OCI-LY7 (cell line): ENCODE data around the gene OR56A3. TPM values are rescaled to one million over a fixed set of nuclear protein-coding genes. Genes with fewer than 3 reads are reported as not detected.

Experiments used
- BruUV-seq: library from RNA; stranded (reverse); fragments of 400-500 nt; replicated peaks from 2 replicates; lab custom pipeline; 2021; lab: Mats Ljungman, UMichigan
- CTCF ChIA-PET: fragments of 300-600 bp; sonication (Branson Sonifier 250); formaldehyde crosslinking; loops from one replicate; lab custom pipeline; 2022; ENCODE audit warnings: antibody characterized with exemption; ENCODE audit not compliant: unreplicated experiment; lab: Charles Lee
- POLR2A ChIA-PET: fragments of 300-600 bp; sonication (Branson Sonifier 250); formaldehyde crosslinking; loops from one replicate; lab custom pipeline; 2022; ENCODE audit warnings: antibody characterized with exemption; lab: Charles Lee
- DNase-seq: peaks from one replicate; pipeline ENCODE4 v3.0.0-alpha.2; 2015; ENCODE audit warnings: low spot score
- H2AFZ ChIP-seq: fragments of 200-600 bp; sonication (generic), shearing (Covaris generic); 2 replicates; pipeline ENCODE4 v1.6.1; 2014; ENCODE audit warnings: mild to moderate bottlenecking, antibody characterized with exemption, low read length, moderate library complexity
- H3K27ac ChIP-seq: fragments of 200-600 bp; sonication (generic); 2 replicates; pipeline ENCODE4 v1.5.1; 2014; ENCODE audit warnings: mixed run types, low read depth, mild to moderate bottlenecking, moderate library complexity, low read length, inconsistent platforms; ENCODE audit not compliant: poor library complexity, severe bottlenecking
- H3K36me3 ChIP-seq: fragments of 200-600 bp; sonication (generic); 2 replicates; pipeline ENCODE4 v1.6.1; 2014; ENCODE audit warnings: mild to moderate bottlenecking, antibody characterized with exemption, low read length, moderate library complexity, mixed read lengths; ENCODE audit not compliant: insufficient read depth
- H3K4me1 ChIP-seq: fragments of 200-600 bp; sonication (generic); 2 replicates; pipeline ENCODE4 v1.5.1; 2014; ENCODE audit warnings: mild to moderate bottlenecking, low read length; ENCODE audit not compliant: insufficient read depth, poor library complexity, severe bottlenecking
- H3K4me2 ChIP-seq: fragments of 200-600 bp; sonication (generic); 2 replicates; pipeline ENCODE4 v1.6.1; 2014; ENCODE audit warnings: mild to moderate bottlenecking, low read length
- H3K4me3 ChIP-seq: fragments of 200-600 bp; sonication (generic); 2 replicates; pipeline ENCODE4 v1.5.1; 2014; ENCODE audit warnings: mild to moderate bottlenecking, low read depth, low read length; ENCODE audit not compliant: poor library complexity, severe bottlenecking
- H3K79me2 ChIP-seq: fragments of 200-600 bp; sonication (generic); 2 replicates; pipeline ENCODE4 v1.6.1; 2016; ENCODE audit warnings: low read depth, mild to moderate bottlenecking, low read length, moderate library complexity, mixed read lengths; ENCODE audit not compliant: insufficient read depth
- H3K9me2 ChIP-seq: fragments of 200-600 bp; sonication (generic); 2 replicates; pipeline ENCODE4 v1.6.1; 2016; ENCODE audit warnings: mild to moderate bottlenecking, low read length, mixed read lengths; ENCODE audit not compliant: insufficient read depth
- H3K9me3 ChIP-seq: fragments of 200-600 bp; sonication (generic); 2 replicates; pipeline ENCODE4 v1.6.1; 2014; ENCODE audit warnings: mild to moderate bottlenecking, mixed run types, low read length, mixed read lengths
- H4K20me1 ChIP-seq: fragments of 200-600 bp; sonication (generic); 2 replicates; pipeline ENCODE4 v1.6.1; 2014; ENCODE audit warnings: mild to moderate bottlenecking, antibody characterized with exemption, low read length, moderate library complexity, mixed read lengths; ENCODE audit not compliant: insufficient read depth
- CTCF ChIP-seq: fragments of 200-600 bp; sonication (generic); conservative IDR thresholded peaks from 2 replicates; pipeline ENCODE4 v1.5.1; 2014; ENCODE audit warnings: mild to moderate bottlenecking, antibody characterized with exemption, low read length, moderate library complexity, mixed read lengths
- EZH2phosphoT487 ChIP-seq: fragments of 200-600 bp; sonication (generic); IDR thresholded peaks from 2 replicates; pipeline ENCODE4 v1.6.1; 2018; ENCODE audit warnings: low read depth, borderline replicate concordance, mild to moderate bottlenecking, mixed run types, antibody characterized with exemption, low read length, moderate library complexity, mixed read lengths
- intact Hi-C: fragments of 100-400 bp; cut with micrococcal nuclease; formaldehyde crosslinking; loops from one replicate; pipeline ENCODE4 v1.10.0; 2022; ENCODE audit not compliant: unreplicated experiment
- total RNA-seq, 2 experiments: library from RNA; depleted of rRNA in 1 of 2; stranded (reverse); fragments of >200 nt in 1 of 2; shearing (Covaris generic) in 1 of 2; gene quantifications; 2 replicates each; pipeline ENCODE4 v1.2.3, GENCODE V29; 2014 to 2022

Gene OR56A3
- total RNA-seq, 2 experiments from 2014 or later = not detected

GRCh38 chr11:5932671-5933070, 9.4 kb upstream of the OR56A3 start:
- H3K4me1 ChIP-seq = no peaks in the 10 kb centered on the region
- H4K20me1 ChIP-seq = no peaks in the 10 kb centered on the region
- H2AFZ ChIP-seq = no peak overlapping the region
- no peak for DNase-seq
- TF ChIP-seq EZH2phosphoT487 (no peak), CTCF (no peak)
- ChIA-PET CTCF (no interaction called here), POLR2A (no interaction called here)
- H3K9me3 ChIP-seq = no peaks in the 10 kb centered on the region
- intact Hi-C loops = no loop called here
- no peak overlapping the region for H3K27ac ChIP-seq
- H3K4me3 ChIP-seq = no peak overlapping the region
- H3K36me3 ChIP-seq = no peaks in the 10 kb centered on the region
- H3K79me2 ChIP-seq = no peaks in the 10 kb centered on the region
- BruUV-seq = no TSS peak
- H3K9me2 ChIP-seq = no peaks in the 10 kb centered on the region
- H3K4me2 ChIP-seq = no peak overlapping the region

GRCh38 chr11:5933116-5933515, 8.9 kb upstream of the OR56A3 start:
- Histone ChIP-seq H3K36me3 (no peaks in the 10 kb centered on the region), H2AFZ (no peak overlapping the region), H3K4me3 (no peak overlapping the region), H3K27ac (no peak overlapping the region), H3K4me2 (no peak overlapping the region), H3K9me3 (no peaks in the 10 kb centered on the region), H3K79me2 (no peaks in the 10 kb centered on the region), H4K20me1 (no peaks in the 10 kb centered on the region), H3K4me1 (no peaks in the 10 kb centered on the region), H3K9me2 (no peaks in the 10 kb centered on the region)
- ChIA-PET POLR2A (no interaction called here), CTCF (no interaction called here)
- TF ChIP-seq EZH2phosphoT487 = no peak
- TF ChIP-seq CTCF = no peak
- no peak for DNase-seq
- intact Hi-C loops = no loop called here
- no TSS peak for BruUV-seq

- no peaks in the 10 kb centered on the region for H3K9me2 ChIP-seq
- DNase-seq = no peak
- no peaks in the 10 kb centered on the region for H4K20me1 ChIP-seq
- no TSS peak for BruUV-seq
- H3K4me1 ChIP-seq = no peaks in the 10 kb centered on the region
- H3K9me3 ChIP-seq = no peaks in the 10 kb centered on the region
- CTCF ChIA-PET = no interaction called here
- H3K4me3 ChIP-seq = no peak overlapping the region
- no peak overlapping the region for H3K27ac ChIP-seq
- no peak overlapping the region for H3K4me2 ChIP-seq
- intact Hi-C loops = no loop called here
- no peaks in the 10 kb centered on the region for H3K79me2 ChIP-seq
- no peak overlapping the region for H2AFZ ChIP-seq
- H3K36me3 ChIP-seq = no peaks in the 10 kb centered on the region
- POLR2A ChIA-PET = no interaction called here
- no peak for TF ChIP-seq CTCF
Measured at GRCh38 chr11:5937868-5938602, 4.0 kb upstream of the OR56A3 start.
